HepG2 (cell line): ENCODE data around the gene RHOBTB1. TPM values are rescaled to one million over a fixed set of nuclear protein-coding genes. Genes with fewer than 3 reads are reported as not detected.

Source experiments
- ATAC-seq: fragments of 200-7000 bp; cut with Tn5 transposase; 3 replicates; pipeline ENCODE4 v1.9.1; 2020; ENCODE audit warnings: mild to moderate bottlenecking, moderate library complexity
- BruUV-seq: library from RNA; stranded (reverse); fragments of 400-500 nt; replicated peaks from 2 replicates; lab custom pipeline; 2021; lab: Mats Ljungman, UMichigan
- CTCF ChIA-PET: fragments of 300-600 bp; formaldehyde crosslinking; extraction: SDS; loops from one replicate; lab custom pipeline; 2021; ENCODE audit warnings: low total read pairs, inconsistent platforms, low intra/inter-chr PET ratio; lab: Yijun Ruan, JAX
- POLR2A ChIA-PET: fragments of 350-600 bp; sonication (Branson Sonifier 250); formaldehyde crosslinking; loops from one replicate; lab custom pipeline; 2020; ENCODE audit warnings: antibody characterized with exemption, inconsistent platforms; lab: Yijun Ruan, JAX
- DNase-seq: peaks from one replicate; pipeline ENCODE4 v3.0.0-alpha.2; 2015; ENCODE audit warnings: low spot score
- FAIRE-seq: peaks from 3 replicates; lab custom pipeline; 2011; peaks lifted over from hg19 to GRCh38; lab: Jason Lieb, UNC
- H2AFZ ChIP-seq: one replicate; pipeline ENCODE4 v1.6.1; 2011; ENCODE audit warnings: low read length, inconsistent platforms
- H3K27ac ChIP-seq: fragments of 300-600 bp; 3 replicates; pipeline ENCODE4 v1.8.0; 2011; ENCODE audit warnings: mixed run types, mild to moderate bottlenecking, mixed read lengths, low read length, inconsistent platforms; ENCODE audit not compliant: insufficient read depth; ENCODE audit errors: extremely low read length
- H3K27me3 ChIP-seq, 2 experiments: fragments of 200-600 bp in 1 of 2; 2 replicates in 1 of 2; 3 replicates in 1 of 2; pipeline versions ENCODE4 v1.6.0 to v1.8.0; 2011; ENCODE audit warnings: low read length in 2 of 2, mild to moderate bottlenecking in 2 of 2, moderate library complexity in 2 of 2, inconsistent platforms in 1 of 2; ENCODE audit not compliant: insufficient read depth in 2 of 2, control insufficient read depth in 1 of 2
- H3K36me3 ChIP-seq, 2 experiments: fragments of 200-600 bp in 1 of 2; replicated peaks in 1 of 2; 2 replicates in 1 of 2; 3 replicates in 1 of 2; pipeline versions ENCODE4 v1.5.1 to v1.8.0; 2011; ENCODE audit warnings: low read length in 2 of 2, inconsistent platforms in 1 of 2; ENCODE audit not compliant: insufficient read depth in 2 of 2, control insufficient read depth in 1 of 2
- H3K4me1 ChIP-seq: 2 replicates; pipeline ENCODE4 v1.5.1; 2012; ENCODE audit warnings: low read length, inconsistent platforms; ENCODE audit not compliant: insufficient read depth
- H3K4me2 ChIP-seq: 2 replicates; pipeline ENCODE4 v1.6.0; 2011; ENCODE audit warnings: low read depth, low read length, inconsistent platforms
- H3K4me3 ChIP-seq, 3 experiments: fragments of 200-600 bp in 1 of 3; sonication (generic), shearing (Covaris generic) in 1 of 3; replicated peaks in 1 of 3; 2 replicates each; pipeline ENCODE4 v1.5.1; 2011 to 2016; ENCODE audit warnings: low read length in 3 of 3, inconsistent platforms in 2 of 3, low read depth in 2 of 3, mild to moderate bottlenecking in 2 of 3, control low read depth in 1 of 3, mixed read lengths in 1 of 3; ENCODE audit not compliant: insufficient read depth in 1 of 3
- H3K79me2 ChIP-seq: one replicate; pipeline ENCODE4 v1.6.1; 2011; ENCODE audit warnings: low read length, inconsistent platforms; ENCODE audit not compliant: insufficient read depth
- H3K9ac ChIP-seq: 2 replicates; pipeline ENCODE4 v1.6.0; 2011; ENCODE audit warnings: mild to moderate bottlenecking, low read depth, low read length, inconsistent platforms; ENCODE audit not compliant: insufficient read depth
- H3K9me3 ChIP-seq: 2 replicates; pipeline ENCODE4 v1.5.1; 2012; ENCODE audit warnings: mild to moderate bottlenecking, low read length
- H4K20me1 ChIP-seq: 2 replicates; pipeline ENCODE4 v1.6.0; 2011; ENCODE audit warnings: inconsistent platforms, mild to moderate bottlenecking, low read length, moderate library complexity; ENCODE audit not compliant: insufficient read depth
- BRF2 ChIP-seq: sonication (generic); formaldehyde crosslinking; IDR thresholded peaks from 2 replicates; pipeline ENCODE4 v1.8.1; 2022; ENCODE audit warnings: mild to moderate bottlenecking, missing genetic modification reagents
- GABPA ChIP-seq, 2 experiments: IDR thresholded peaks; 2 replicates each; pipeline ENCODE4 v1.6.1; 2011 to 2016; ENCODE audit warnings: low read depth in 2 of 2, low read length in 1 of 2, missing biosample characterization in 1 of 2, missing genetic modification characterization in 1 of 2
- PLSCR1 ChIP-seq: sonication (generic); formaldehyde crosslinking; IDR thresholded peaks from 2 replicates; pipeline ENCODE4 v1.5.0; 2020; ENCODE audit warnings: missing genetic modification reagents, mild to moderate bottlenecking, borderline replicate concordance
- RBFOX2 ChIP-seq: fragments of 200-400 bp; formaldehyde crosslinking; IDR thresholded peaks from 2 replicates; pipeline ENCODE4 v1.6.1; 2017; ENCODE audit warnings: low read depth, mild to moderate bottlenecking, low read length
- ZBTB38 ChIP-seq: sonication (generic); formaldehyde crosslinking; IDR thresholded peaks from 2 replicates; pipeline ENCODE4 v1.5.1; 2020; ENCODE audit warnings: mild to moderate bottlenecking, missing genetic modification reagents
- ZNF354B ChIP-seq: sonication (generic); formaldehyde crosslinking; IDR thresholded peaks from 2 replicates; pipeline ENCODE4 v1.8.0; 2022; ENCODE audit warnings: mild to moderate bottlenecking, missing genetic modification reagents
- ZNF431 ChIP-seq: sonication (generic); formaldehyde crosslinking; IDR thresholded peaks from 2 replicates; pipeline ENCODE4 v1.9.0; 2022; ENCODE audit warnings: missing genetic modification reagents, low read depth, mild to moderate bottlenecking, borderline replicate concordance
- ZNF510 ChIP-seq: sonication (generic); formaldehyde crosslinking; IDR thresholded peaks from 2 replicates; pipeline ENCODE4 v1.4.0; 2020; ENCODE audit warnings: low read depth, mild to moderate bottlenecking, missing genetic modification reagents
- ZNF547 ChIP-seq: sonication (generic); formaldehyde crosslinking; IDR thresholded peaks from 2 replicates; pipeline ENCODE4 v1.5.1; 2020; ENCODE audit warnings: mild to moderate bottlenecking, missing genetic modification reagents
- ZNF556 ChIP-seq: sonication (generic); formaldehyde crosslinking; IDR thresholded peaks from 2 replicates; pipeline ENCODE4 v1.4.0; 2020; ENCODE audit warnings: mild to moderate bottlenecking, missing genetic modification reagents, borderline replicate concordance
- ZNF562 ChIP-seq: sonication (generic); formaldehyde crosslinking; IDR thresholded peaks from 2 replicates; pipeline ENCODE4 v1.8.0; 2022; ENCODE audit warnings: missing genetic modification reagents, borderline replicate concordance
- ZNF646 ChIP-seq: sonication (generic); formaldehyde crosslinking; IDR thresholded peaks from 2 replicates; pipeline ENCODE4 v1.9.0; 2021; ENCODE audit warnings: mild to moderate bottlenecking, missing genetic modification reagents
- whole genome bisulfite sequencing: methylation state at CpG from one replicate; pipeline ENCODE4 v1.1.6; 2017; ENCODE audit warnings: low lambda C conversion rate; 5-methylcytosine and 5-hydroxymethylcytosine counted together
- in situ Hi-C: cut with HindIII; loops from 2 replicates; pipeline ENCODE4 v1.10.0; 2017; ENCODE audit warnings: low pct_unique_long_range_greater_than_20kb; ENCODE audit not compliant: extremely low pct_ligation_motif_present
- intact Hi-C: fragments of 100-400 bp; cut with micrococcal nuclease; formaldehyde crosslinking; loops from one replicate; pipeline ENCODE4 v1.10.0; 2022; ENCODE audit not compliant: unreplicated experiment
- polyA plus RNA-seq, 8 experiments: library from polyadenylated mRNA; depleted of rRNA in 3 of 8; stranded (reverse) in 7 of 8; unstranded in 1 of 8; fragments of >200 nt; fragmentation: Illumina TruSeq in 4 of 8; extraction: Trizol in 4 of 8; gene quantifications; 2 replicates each; pipeline versions ENCODE4 v1.2.1 to v1.2.3, GENCODE V29; 2011 to 2016; ENCODE audit warnings: low read depth in 4 of 8, missing spikeins in 1 of 8, mixed read lengths in 1 of 8; ENCODE audit not compliant: insufficient read depth in 1 of 8
- total RNA-seq, 5 experiments: library from RNA; depleted of rRNA; stranded (reverse); fragments of >200 nt; fragmentation: Illumina TruSeq; extraction: Trizol; gene quantifications; 2 replicates each; pipeline ENCODE4 v1.2.3, GENCODE V29; 2016; ENCODE audit warnings: low read depth in 1 of 5
- TF ChIP-seq, protein P1 (sequence below): sonication (generic); formaldehyde crosslinking; IDR thresholded peaks from 2 replicates; pipeline ENCODE4 v1.4.0; 2020; ENCODE audit warnings: missing genetic modification reagents, mild to moderate bottlenecking, borderline replicate concordance

RHOBTB1 gene
- total and polyA plus RNA-seq, 2 of the 13 experiments (the other 11 are each of a cell fraction or from before 2014, with no cell fraction given): 18.8 to 59.5 TPM

DNA sequence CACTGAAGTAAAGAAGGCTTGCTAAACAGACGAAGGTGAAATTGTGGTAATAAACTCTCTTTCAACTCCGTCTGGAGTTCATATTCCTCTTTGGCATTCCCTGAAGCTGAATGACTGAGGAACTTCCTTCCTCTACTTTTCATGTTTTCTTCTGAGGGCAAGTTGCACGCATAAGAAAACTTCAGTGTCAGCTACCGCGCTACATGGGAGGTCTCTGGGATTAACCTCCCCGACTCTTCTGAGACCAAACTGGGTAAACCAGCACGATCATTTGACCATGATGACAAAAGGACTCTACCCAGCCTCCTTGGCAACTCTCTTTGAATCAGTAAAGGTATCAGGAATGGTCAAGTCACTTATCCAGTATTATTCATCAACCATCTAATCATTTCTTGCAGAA, 44.7 kb downstream of the RHOBTB1 start:
- Histone ChIP-seq H3K9me3 (no peaks in the 10 kb centered on the region), H3K27me3 (no peaks in the 10 kb centered on the region), H2AFZ (no peak overlapping the region), H3K4me1 (peaks cover 39% of the 10 kb centered on the region), H3K4me3 (no peak overlapping the region), H3K9ac (no peak overlapping the region), H3K4me2 (no peak overlapping the region), H3K36me3 (peaks cover 3 to 4% of the 10 kb centered on the region in 2 experiments; a peak in 2 of 5 replicates), H4K20me1 (no peaks in the 10 kb centered on the region), H3K79me2 (no peaks in the 10 kb centered on the region), H3K27ac (no peak overlapping the region)
- BruUV-seq: no TSS peak
- ChIA-PET CTCF (no interaction called here), POLR2A (no interaction called here)
- 96% methylated on average over 7 of the region's 7 CpGs for WGBS
- FAIRE-seq: no peak
- no peak for ATAC-seq
- no peak for DNase-seq
- in situ Hi-C loops (no loop called here), intact Hi-C loops (no loop called here)
- no peak for TF ChIP-seq RBFOX2
- TF ChIP-seq, protein P1, sequence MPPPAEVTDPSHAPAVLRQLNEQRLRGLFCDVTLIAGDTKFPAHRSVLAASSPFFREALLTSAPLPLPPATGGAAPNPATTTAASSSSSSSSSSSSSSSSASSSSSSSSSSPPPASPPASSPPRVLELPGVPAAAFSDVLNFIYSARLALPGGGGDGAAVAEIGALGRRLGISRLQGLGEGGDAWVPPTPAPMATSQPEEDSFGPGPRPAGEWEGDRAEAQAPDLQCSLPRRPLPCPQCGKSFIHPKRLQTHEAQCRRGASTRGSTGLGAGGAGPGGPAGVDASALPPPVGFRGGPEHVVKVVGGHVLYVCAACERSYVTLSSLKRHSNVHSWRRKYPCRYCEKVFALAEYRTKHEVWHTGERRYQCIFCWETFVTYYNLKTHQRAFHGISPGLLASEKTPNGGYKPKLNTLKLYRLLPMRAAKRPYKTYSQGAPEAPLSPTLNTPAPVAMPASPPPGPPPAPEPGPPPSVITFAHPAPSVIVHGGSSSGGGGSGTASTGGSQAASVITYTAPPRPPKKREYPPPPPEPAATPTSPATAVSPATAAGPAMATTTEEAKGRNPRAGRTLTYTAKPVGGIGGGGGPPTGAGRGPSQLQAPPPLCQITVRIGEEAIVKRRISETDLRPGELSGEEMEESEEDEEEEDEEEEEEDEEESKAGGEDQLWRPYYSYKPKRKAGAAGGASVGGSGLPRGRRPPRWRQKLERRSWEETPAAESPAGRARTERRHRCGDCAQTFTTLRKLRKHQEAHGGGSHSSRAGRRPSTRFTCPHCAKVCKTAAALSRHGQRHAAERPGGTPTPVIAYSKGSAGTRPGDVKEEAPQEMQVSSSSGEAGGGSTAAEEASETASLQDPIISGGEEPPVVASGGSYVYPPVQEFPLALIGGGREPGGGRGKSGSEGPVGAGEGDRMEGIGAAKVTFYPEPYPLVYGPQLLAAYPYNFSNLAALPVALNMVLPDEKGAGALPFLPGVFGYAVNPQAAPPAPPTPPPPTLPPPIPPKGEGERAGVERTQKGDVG: no peak
- TF ChIP-seq BRF2: no peak
- TF ChIP-seq ZNF547 (CRISPR knock-in tag): no peak
- no peak for TF ChIP-seq ZNF556 (CRISPR knock-in tag)
- no peak for TF ChIP-seq ZNF562 (CRISPR knock-in tag)
- TF ChIP-seq GABPA (IDR thresholded peaks at IDR 0.05; ENCODE audit: low read depth, low read length): no peak
- no peak for TF ChIP-seq GABPA (CRISPR knock-in tag; IDR thresholded peaks at IDR 0.05; ENCODE audit: low read depth)
- no peak for TF ChIP-seq PLSCR1
- no peak for TF ChIP-seq ZNF354B (CRISPR knock-in tag)
- no peak for TF ChIP-seq ZNF646 (CRISPR knock-in tag)
- TF ChIP-seq ZNF510 (CRISPR knock-in tag): no peak
- no peak for TF ChIP-seq ZBTB38 (CRISPR knock-in tag)
- no peak for TF ChIP-seq ZNF431 (CRISPR knock-in tag)
